Right lobe of liver (tissue), 4 donors: Measurements from ENCODE around the gene GPR17.

Source experiments
- CTCF ChIP-seq, 4 donors: fragments of 200-600 bp in 3 of 4; fragments of 450-650 bp in 1 of 4; IDR thresholded peaks; one replicate each; pipeline versions ENCODE4 v1.5.1 to v1.8.0; 2016 to 2022; ENCODE audit warnings: antibody characterized with exemption in 4 of 4, mild to moderate bottlenecking in 2 of 4
- POLR2A ChIP-seq: fragments of 450-650 bp; IDR thresholded peaks from one replicate; pipeline ENCODE4 v1.6.1; 2017; ENCODE audit warnings: antibody characterized with exemption, mild to moderate bottlenecking
- donor health status: DM: no; HTN: no; CAD: no.
- donor health status: DM: no; HTN: no; CAD: no.
- donor health status: DM: no; HTN: yes; CAD: no.

- TF ChIP-seq CTCF (IDR thresholded peaks at IDR 0.05), result peak in 1 of 4 donors; percentile 7
- no peak for TF ChIP-seq POLR2A
These were observed 4.3 kb downstream of the GPR17 start for GRCh38 chr2:127650041-127650784.
